K562 (cell line): Measurements from ENCODE around the gene OXA1L. TPM values are rescaled to one million over a fixed set of nuclear protein-coding genes. Genes with fewer than 3 reads are reported as not detected.

Experiments used
- BHLHE40 ChIP-seq: IDR thresholded peaks from 2 replicates; pipeline ENCODE4 v1.6.1; 2011; ENCODE audit warnings: low read length, improper control_type of control experiment
- C11orf30 ChIP-seq: fragments of 450-650 bp; IDR thresholded peaks from 2 replicates; pipeline ENCODE4 v1.6.1; 2016; ENCODE audit warnings: low read depth, mild to moderate bottlenecking
- CEBPB ChIP-seq: fragments of 450-650 bp; IDR thresholded peaks from 2 replicates; pipeline ENCODE4 v1.6.1; 2016; ENCODE audit warnings: missing genetic modification characterization, missing compliant biosample characterization
- CREB1 ChIP-seq, 2 experiments: sonication (generic) in 1 of 2; formaldehyde crosslinking in 1 of 2; IDR thresholded peaks; 2 replicates each; pipeline versions ENCODE4 v1.6.1 to v1.8.0; 2012 to 2022; ENCODE audit warnings: inconsistent platforms in 1 of 2, mild to moderate bottlenecking in 1 of 2, missing genetic modification reagents in 1 of 2, moderate library complexity in 1 of 2
- ELF2 ChIP-seq: fragments of 250-450 bp; sonication (Bioruptor Pico); IDR thresholded peaks from 2 replicates; pipeline ENCODE4 v1.5.0; 2021; ENCODE audit warnings: mild to moderate bottlenecking
- FOXK2 ChIP-seq, 2 experiments: fragments of 450-650 bp; IDR thresholded peaks in 1 of 2; conservative IDR thresholded peaks in 1 of 2; 2 replicates each; pipeline ENCODE4 v1.6.1; 2016; ENCODE audit warnings: low read depth in 2 of 2, mild to moderate bottlenecking in 1 of 2
- GABPA ChIP-seq: fragments of 200-800 bp; sonication (Bioruptor generic); conservative IDR thresholded peaks from 2 replicates; pipeline ENCODE4 v1.6.1; 2016; ENCODE audit warnings: low read depth, missing genetic modification characterization, missing compliant biosample characterization
- HLTF ChIP-seq: fragments of 450-650 bp; IDR thresholded peaks from 2 replicates; pipeline ENCODE4 v1.6.1; 2016
- KAT2B ChIP-seq: IDR thresholded peaks from one replicate; pipeline ENCODE4 v1.6.1; 2012; ENCODE audit warnings: low read depth, mild to moderate bottlenecking, control low read depth, inconsistent platforms, low read length, moderate library complexity
- MAFK ChIP-seq: IDR thresholded peaks from 2 replicates; pipeline ENCODE4 v1.6.1; 2011; ENCODE audit warnings: low read length, improper control_type of control experiment
- SIN3B ChIP-seq: fragments of 450-650 bp; IDR thresholded peaks from 2 replicates; pipeline ENCODE4 v1.6.1; 2017; ENCODE audit warnings: low read depth, mild to moderate bottlenecking, moderate library complexity
- SMAD1 ChIP-seq: fragments of 150-350 bp; IDR thresholded peaks from 2 replicates; pipeline ENCODE4 v1.6.1; 2014; ENCODE audit warnings: low read length, low read depth; ENCODE audit not compliant: partially characterized antibody
- SMAD2 ChIP-seq: fragments of 150-350 bp; IDR thresholded peaks from 2 replicates; pipeline ENCODE4 v1.6.1; 2014; ENCODE audit warnings: low read depth, mild to moderate bottlenecking, low read length
- ZFP30 ChIP-seq: fragments of 250-450 bp; sonication (Bioruptor Pico); IDR thresholded peaks from 2 replicates; pipeline ENCODE4 v1.8.0; 2022; ENCODE audit warnings: moderate library complexity, mild to moderate bottlenecking, inconsistent platforms, borderline replicate concordance
- ZNF24 ChIP-seq: fragments of 450-650 bp; IDR thresholded peaks from 2 replicates; pipeline ENCODE4 v1.6.1; 2016
- ZNF316 ChIP-seq: fragments of 450-650 bp; IDR thresholded peaks from 2 replicates; pipeline ENCODE4 v1.6.1; 2016
- polyA plus RNA-seq, 8 experiments: library from polyadenylated mRNA; depleted of rRNA in 4 of 8; stranded (reverse) in 5 of 8; unstranded in 3 of 8; fragments of >200 nt; fragmentation: Nextera tagmentation in 2 of 8; fragmentation: Illumina TruSeq in 1 of 8; extraction: Ambion mirVana in 2 of 8; extraction: Trizol in 1 of 8; gene quantifications; 2 replicates each; pipeline versions ENCODE4 v1.2.1 to v1.2.3, GENCODE V29; 2011 to 2014; ENCODE audit warnings: inconsistent platforms in 1 of 8, missing spikeins in 1 of 8
- total RNA-seq, 7 experiments: library from RNA; depleted of rRNA in 6 of 7; stranded (reverse); fragments of >200 nt in 6 of 7; fragmentation: Illumina TruSeq in 2 of 7; extraction: Trizol in 2 of 7; gene quantifications; 2 replicates each; pipeline versions ENCODE4 v1.2.1 to v1.2.3, GENCODE V29; 2011 to 2021; ENCODE audit warnings: low replicate concordance in 1 of 7
- TF ChIP-seq, protein P1 (sequence below): sonication (generic); formaldehyde crosslinking; IDR thresholded peaks from 2 replicates; pipeline ENCODE4 v1.8.0; 2022; ENCODE audit warnings: mild to moderate bottlenecking, missing genetic modification reagents
- TF ChIP-seq, protein P2 (sequence below): fragments of 450-650 bp; formaldehyde crosslinking; IDR thresholded peaks from 2 replicates; pipeline ENCODE4 v1.4.0; 2020; ENCODE audit warnings: mild to moderate bottlenecking, mixed read lengths
- TF ChIP-seq, protein P3 (sequence below): fragments of 250-450 bp; sonication (Bioruptor Pico); IDR thresholded peaks from 2 replicates; pipeline ENCODE4 v1.8.0; 2022; ENCODE audit warnings: moderate library complexity, mild to moderate bottlenecking, inconsistent platforms
- TF ChIP-seq, protein P4 (sequence below), 2 experiments: fragments of 200-800 bp in 1 of 2; sonication (Bioruptor generic) in 1 of 2; sonication (generic) in 1 of 2; formaldehyde crosslinking in 1 of 2; IDR thresholded peaks in 1 of 2; conservative IDR thresholded peaks in 1 of 2; 2 replicates each; pipeline versions ENCODE4 v1.5.0 to v1.6.1; 2016 to 2020; ENCODE audit warnings: missing compliant biosample characterization in 1 of 2, missing genetic modification characterization in 1 of 2, missing genetic modification reagents in 1 of 2
- TF ChIP-seq, protein P5 (sequence below): IDR thresholded peaks from 2 replicates; pipeline ENCODE4 v1.6.1; 2014; ENCODE audit warnings: antibody characterized with exemption

OXA1L gene
- total and polyA plus RNA-seq, 9 of the 15 experiments (the other 6 are each of a cell fraction or from before 2014, with no cell fraction given): 100 to 204 (median 145) TPM

DNA sequence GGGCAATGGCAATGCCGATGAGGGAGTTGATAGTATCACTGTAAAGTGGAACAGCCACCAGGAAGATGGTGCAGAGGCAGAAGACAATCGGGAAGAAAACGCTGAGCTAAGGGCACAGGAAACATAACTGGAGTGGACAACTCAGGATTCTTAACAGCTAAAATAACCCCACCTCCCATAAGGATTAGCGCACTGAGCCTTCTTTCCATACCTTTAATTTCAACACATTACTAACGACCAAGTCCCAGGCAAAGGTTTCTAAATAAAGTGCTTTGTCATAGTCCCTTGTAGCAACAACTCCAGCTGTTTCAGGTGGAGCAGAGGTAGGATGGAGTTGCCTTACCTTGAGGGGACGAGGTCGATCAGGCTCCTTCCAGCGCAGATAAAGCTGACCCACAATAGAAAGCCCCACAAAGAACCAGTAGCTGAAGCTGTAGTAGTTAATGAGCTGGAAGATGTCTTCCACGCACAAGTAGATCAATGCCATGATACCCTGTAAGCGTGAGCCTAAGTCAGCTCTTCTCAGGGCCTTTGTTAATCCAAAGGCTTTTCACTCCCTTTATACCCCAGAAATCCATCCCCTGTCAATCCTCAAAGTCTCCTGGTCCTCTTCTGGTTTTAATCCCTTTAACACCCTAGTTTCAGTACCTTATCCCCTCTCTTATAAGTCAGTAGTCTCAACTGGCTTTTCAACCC, 7.7 kb downstream of the OXA1L start (continued):
- TF ChIP-seq FOXK2 (conservative IDR thresholded peaks at IDR 0.05 in 1 of 2, IDR thresholded peaks at IDR 0.05 in 1 of 2; ENCODE audit: low read depth in 2 of 2) (no peak), GABPA (tag) (no peak), HLTF (no peak), ZFP30 (CRISPR knock-in tag) (no peak), CREB1 (IDR thresholded peaks at IDR 0.05) (no peak), CREB1 (CRISPR knock-in tag; IDR thresholded peaks at IDR 0.05) (no peak), BHLHE40 (no peak), ZNF24 (no peak), SMAD1 (no peak), C11orf30 (peak; percentile 35; the same call in 1 of the 2 replicates), MAFK (no peak), ZNF316 (peak; percentile 36), CEBPB (tag) (no peak), SIN3B (no peak), KAT2B (no peak), SMAD2 (no peak), ELF2 (CRISPR knock-in tag) (no peak)
- TF ChIP-seq, protein P1, sequence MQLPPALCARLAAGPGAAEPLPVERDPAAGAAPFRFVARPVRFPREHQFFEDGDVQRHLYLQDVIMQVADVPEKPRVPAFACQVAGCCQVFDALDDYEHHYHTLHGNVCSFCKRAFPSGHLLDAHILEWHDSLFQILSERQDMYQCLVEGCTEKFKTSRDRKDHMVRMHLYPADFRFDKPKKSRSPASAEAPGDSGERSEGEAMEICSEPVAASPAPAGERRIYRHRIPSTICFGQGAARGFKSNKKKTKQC: no peak
- TF ChIP-seq, protein P2, sequence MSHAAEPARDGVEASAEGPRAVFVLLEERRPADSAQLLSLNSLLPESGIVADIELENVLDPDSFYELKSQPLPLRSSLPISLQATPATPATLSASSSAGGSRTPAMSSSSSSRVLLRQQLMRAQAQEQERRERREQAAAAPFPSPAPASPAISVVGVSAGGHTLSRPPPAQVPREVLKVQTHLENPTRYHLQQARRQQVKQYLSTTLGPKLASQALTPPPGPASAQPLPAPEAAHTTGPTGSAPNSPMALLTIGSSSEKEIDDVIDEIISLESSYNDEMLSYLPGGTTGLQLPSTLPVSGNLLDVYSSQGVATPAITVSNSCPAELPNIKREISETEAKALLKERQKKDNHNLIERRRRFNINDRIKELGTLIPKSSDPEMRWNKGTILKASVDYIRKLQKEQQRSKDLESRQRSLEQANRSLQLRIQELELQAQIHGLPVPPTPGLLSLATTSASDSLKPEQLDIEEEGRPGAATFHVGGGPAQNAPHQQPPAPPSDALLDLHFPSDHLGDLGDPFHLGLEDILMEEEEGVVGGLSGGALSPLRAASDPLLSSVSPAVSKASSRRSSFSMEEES (CRISPR knock-in tag): no peak
- TF ChIP-seq, protein P3, sequence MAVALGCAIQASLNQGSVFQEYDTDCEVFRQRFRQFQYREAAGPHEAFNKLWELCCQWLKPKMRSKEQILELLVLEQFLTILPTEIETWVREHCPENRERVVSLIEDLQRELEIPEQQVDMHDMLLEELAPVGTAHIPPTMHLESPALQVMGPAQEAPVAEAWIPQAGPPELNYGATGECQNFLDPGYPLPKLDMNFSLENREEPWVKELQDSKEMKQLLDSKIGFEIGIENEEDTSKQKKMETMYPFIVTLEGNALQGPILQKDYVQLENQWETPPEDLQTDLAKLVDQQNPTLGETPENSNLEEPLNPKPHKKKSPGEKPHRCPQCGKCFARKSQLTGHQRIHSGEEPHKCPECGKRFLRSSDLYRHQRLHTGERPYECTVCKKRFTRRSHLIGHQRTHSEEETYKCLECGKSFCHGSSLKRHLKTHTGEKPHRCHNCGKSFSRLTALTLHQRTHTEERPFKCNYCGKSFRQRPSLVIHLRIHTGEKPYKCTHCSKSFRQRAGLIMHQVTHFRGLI (CRISPR knock-in tag): no peak
- TF ChIP-seq, protein P4, sequence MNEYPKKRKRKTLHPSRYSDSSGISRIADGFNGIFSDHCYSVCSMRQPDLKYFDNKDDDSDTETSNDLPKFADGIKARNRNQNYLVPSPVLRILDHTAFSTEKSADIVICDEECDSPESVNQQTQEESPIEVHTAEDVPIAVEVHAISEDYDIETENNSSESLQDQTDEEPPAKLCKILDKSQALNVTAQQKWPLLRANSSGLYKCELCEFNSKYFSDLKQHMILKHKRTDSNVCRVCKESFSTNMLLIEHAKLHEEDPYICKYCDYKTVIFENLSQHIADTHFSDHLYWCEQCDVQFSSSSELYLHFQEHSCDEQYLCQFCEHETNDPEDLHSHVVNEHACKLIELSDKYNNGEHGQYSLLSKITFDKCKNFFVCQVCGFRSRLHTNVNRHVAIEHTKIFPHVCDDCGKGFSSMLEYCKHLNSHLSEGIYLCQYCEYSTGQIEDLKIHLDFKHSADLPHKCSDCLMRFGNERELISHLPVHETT (CRISPR knock-in tag; conservative IDR thresholded peaks at IDR 0.05 in 1 of 2, IDR thresholded peaks at IDR 0.05 in 1 of 2): no peak
- TF ChIP-seq, protein P5, sequence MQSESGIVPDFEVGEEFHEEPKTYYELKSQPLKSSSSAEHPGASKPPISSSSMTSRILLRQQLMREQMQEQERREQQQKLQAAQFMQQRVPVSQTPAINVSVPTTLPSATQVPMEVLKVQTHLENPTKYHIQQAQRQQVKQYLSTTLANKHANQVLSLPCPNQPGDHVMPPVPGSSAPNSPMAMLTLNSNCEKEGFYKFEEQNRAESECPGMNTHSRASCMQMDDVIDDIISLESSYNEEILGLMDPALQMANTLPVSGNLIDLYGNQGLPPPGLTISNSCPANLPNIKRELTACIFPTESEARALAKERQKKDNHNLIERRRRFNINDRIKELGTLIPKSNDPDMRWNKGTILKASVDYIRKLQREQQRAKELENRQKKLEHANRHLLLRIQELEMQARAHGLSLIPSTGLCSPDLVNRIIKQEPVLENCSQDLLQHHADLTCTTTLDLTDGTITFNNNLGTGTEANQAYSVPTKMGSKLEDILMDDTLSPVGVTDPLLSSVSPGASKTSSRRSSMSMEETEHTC: no peak
